Caco-2 (cell line): Measurements from ENCODE around the gene HTR1A. TPM values are rescaled to one million over a fixed set of nuclear protein-coding genes. Genes with fewer than 3 reads are reported as not detected.

Experiments
- BruUV-seq: library from RNA; stranded (reverse); fragments of 400-500 nt; replicated peaks from 2 replicates; lab custom pipeline; 2021; lab: Mats Ljungman, UMichigan
- CTCF ChIA-PET: fragments of 300-600 bp; sonication (Branson Sonifier 250); formaldehyde crosslinking; loops from one replicate; lab custom pipeline; 2022; ENCODE audit warnings: antibody characterized with exemption; lab: Charles Lee
- POLR2A ChIA-PET: fragments of 300-600 bp; sonication (Branson Sonifier 250); formaldehyde crosslinking; loops from one replicate; lab custom pipeline; 2022; ENCODE audit warnings: antibody characterized with exemption; lab: Charles Lee
- DNase-seq, 2 experiments: peaks; one replicate each; pipeline versions ENCODE4 v3.0.0 to v3.0.0-alpha.2; 2020 to 2022
- H3K27me3 ChIP-seq: replicated peaks from 2 replicates; pipeline ENCODE4 v1.6.0; 2011; ENCODE audit warnings: low read length; ENCODE audit not compliant: control insufficient read depth, insufficient read depth
- H3K36me3 ChIP-seq: 2 replicates; pipeline ENCODE4 v1.5.1; 2011; ENCODE audit warnings: low read length; ENCODE audit not compliant: control insufficient read depth, insufficient read depth
- H3K4me1 ChIP-seq: fragments of 250-450 bp; sonication (Bioruptor Pico); 2 replicates; pipeline ENCODE4 v1.5.1; 2020; ENCODE audit warnings: mild to moderate bottlenecking
- H3K4me3 ChIP-seq: 2 replicates; pipeline ENCODE4 v1.5.1; 2011; ENCODE audit warnings: low read depth, mild to moderate bottlenecking, control low read depth, low read length
- H3K9me3 ChIP-seq: fragments of 250-450 bp; sonication (Bioruptor Pico); 2 replicates; pipeline ENCODE4 v1.5.1; 2020; ENCODE audit warnings: mild to moderate bottlenecking, moderate library complexity
- H3K27ac Mint-ChIP-seq: one replicate; pipeline ENCODE4 v1.8.0; 2022; ENCODE audit warnings: mixed read lengths; ENCODE audit not compliant: unreplicated experiment
- H3K27me3 Mint-ChIP-seq: one replicate; pipeline ENCODE4 v1.8.0; 2022; ENCODE audit warnings: mixed read lengths; ENCODE audit not compliant: insufficient read depth, unreplicated experiment
- H3K36me3 Mint-ChIP-seq: one replicate; pipeline ENCODE4 v1.8.0; 2022; ENCODE audit warnings: mild to moderate bottlenecking, mixed read lengths; ENCODE audit not compliant: insufficient read depth, unreplicated experiment
- H3K4me1 Mint-ChIP-seq: one replicate; pipeline ENCODE4 v1.8.0; 2022; ENCODE audit warnings: low read depth, mixed read lengths; ENCODE audit not compliant: unreplicated experiment
- H3K4me3 Mint-ChIP-seq: one replicate; pipeline ENCODE4 v1.8.0; 2022; ENCODE audit warnings: mild to moderate bottlenecking, moderate library complexity, mixed read lengths; ENCODE audit not compliant: unreplicated experiment
- H3K9me3 Mint-ChIP-seq: one replicate; pipeline ENCODE4 v1.8.0; 2022; ENCODE audit warnings: mixed read lengths; ENCODE audit not compliant: unreplicated experiment
- CTCF ChIP-seq, 2 experiments: fragments of 200-600 bp in 1 of 2; IDR thresholded peaks; 1 replicate in 1 of 2; 2 replicates in 1 of 2; pipeline versions ENCODE4 v1.5.1 to v1.8.0; 2011 to 2022; ENCODE audit warnings: antibody characterized with exemption in 1 of 2, control low read depth in 1 of 2, inconsistent platforms in 1 of 2, low read depth in 1 of 2, low read length in 1 of 2, mild to moderate bottlenecking in 1 of 2, moderate library complexity in 1 of 2; ENCODE audit not compliant: insufficient read depth in 1 of 2, severe bottlenecking in 1 of 2, unreplicated experiment in 1 of 2
- intact Hi-C: fragments of 100-400 bp; cut with micrococcal nuclease; formaldehyde crosslinking; loops from one replicate; pipeline ENCODE4 v1.10.0; 2022; ENCODE audit not compliant: unreplicated experiment
- total RNA-seq: library from RNA; stranded (reverse); gene quantifications from 2 replicates; pipeline ENCODE4 v1.2.3, GENCODE V29; 2022

HTR1A gene
- total RNA-seq, 1 experiment from 2014 or later: not detected

GRCh38 chr5:63957617-63958016 is 4.6 kb downstream of the HTR1A start:
- H3K36me3 Mint-ChIP-seq: no peaks in the 10 kb centered on the region
- Histone ChIP-seq H3K36me3 (no peaks in the 10 kb centered on the region), H3K27me3 (no peaks in the 10 kb centered on the region), H3K4me1 (no peaks in the 10 kb centered on the region), H3K9me3 (no peaks in the 10 kb centered on the region), H3K4me3 (no peak overlapping the region)
- no peak for TF ChIP-seq CTCF (IDR thresholded peaks at IDR 0.05; ENCODE audit: insufficient read depth in 1 of 2, low read depth in 1 of 2, low read length in 1 of 2, severe bottlenecking in 1 of 2, unreplicated experiment in 1 of 2)
- ChIA-PET POLR2A (no interaction called here), CTCF (no interaction called here)
- BruUV-seq: no TSS peak
- H3K27me3 Mint-ChIP-seq: peaks cover 6% of the 10 kb centered on the region
- H3K27ac Mint-ChIP-seq: no peak overlapping the region
- H3K9me3 Mint-ChIP-seq: peaks cover 19% of the 10 kb centered on the region
- DNase-seq: no peak
- intact Hi-C loops: loop anchor here (5.0 kb wide), 1 partner anchor 545 kb away; no protein-coding TSS in a partner anchor
- H3K4me1 Mint-ChIP-seq: no peaks in the 10 kb centered on the region
- no peak overlapping the region for H3K4me3 Mint-ChIP-seq

DNA sequence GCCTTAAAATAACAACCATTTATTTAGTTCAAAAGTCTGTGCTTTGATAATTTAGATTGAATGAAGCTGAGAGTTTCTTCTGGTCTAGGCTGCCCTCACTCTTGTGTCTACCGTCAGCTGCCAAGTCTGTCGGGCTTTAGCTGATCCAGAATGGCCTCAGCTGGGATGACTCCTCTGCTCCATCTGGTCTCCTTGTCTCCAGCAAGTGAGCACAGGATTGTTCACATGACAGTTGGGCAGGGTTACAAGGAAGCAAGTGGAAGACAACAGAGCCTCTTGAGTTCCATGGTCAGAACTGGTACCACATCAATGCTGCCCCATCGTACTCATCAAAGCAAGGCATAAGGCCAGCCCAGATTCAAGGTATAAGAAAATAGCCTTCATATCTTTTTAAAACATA is 9.0 kb downstream of the HTR1A start:
- BruUV-seq: no TSS peak
- Histone ChIP-seq H3K4me1 (no peaks in the 10 kb centered on the region), H3K36me3 (no peaks in the 10 kb centered on the region), H3K4me3 (no peak overlapping the region), H3K27me3 (no peaks in the 10 kb centered on the region), H3K9me3 (no peaks in the 10 kb centered on the region)
- TF ChIP-seq CTCF (IDR thresholded peaks at IDR 0.05; ENCODE audit: insufficient read depth in 1 of 2, low read depth in 1 of 2, low read length in 1 of 2, severe bottlenecking in 1 of 2, unreplicated experiment in 1 of 2): no peak
- Mint-ChIP-seq H3K36me3 (no peaks in the 10 kb centered on the region), H3K4me1 (no peaks in the 10 kb centered on the region), H3K27ac (no peak overlapping the region), H3K27me3 (peaks cover 3% of the 10 kb centered on the region), H3K4me3 (no peak overlapping the region), H3K9me3 (no peaks in the 10 kb centered on the region)
- CTCF ChIA-PET: no interaction called here
- no peak for DNase-seq
- POLR2A ChIA-PET: no interaction called here
- intact Hi-C loops: no loop called here

GRCh38 chr5:63935103-63935502 is 27.1 kb downstream of the HTR1A start:
- Mint-ChIP-seq H3K27ac (no peak overlapping the region), H3K36me3 (no peaks in the 10 kb centered on the region), H3K4me1 (no peaks in the 10 kb centered on the region), H3K4me3 (no peak overlapping the region), H3K27me3 (no peaks in the 10 kb centered on the region), H3K9me3 (no peaks in the 10 kb centered on the region)
- no peaks in the 10 kb centered on the region for H3K9me3 ChIP-seq
- ChIA-PET POLR2A (no interaction called here), CTCF (no interaction called here)
- no TSS peak for BruUV-seq
- H3K4me1 ChIP-seq: no peaks in the 10 kb centered on the region
- no peak for TF ChIP-seq CTCF (IDR thresholded peaks at IDR 0.05; ENCODE audit: insufficient read depth in 1 of 2, low read depth in 1 of 2, low read length in 1 of 2, severe bottlenecking in 1 of 2, unreplicated experiment in 1 of 2)
- intact Hi-C loops: no loop called here
- H3K4me3 ChIP-seq: no peak overlapping the region
- no peaks in the 10 kb centered on the region for H3K27me3 ChIP-seq
- no peaks in the 10 kb centered on the region for H3K36me3 ChIP-seq
- no peak for DNase-seq
